Lower lobe of right lung (tissue), 2 donors: ENCODE data around the gene FSD1. TPM values are rescaled to one million over a fixed set of nuclear protein-coding genes. Genes with fewer than 3 reads are reported as not detected.
A peak's percentile ranks its signal among the peaks of the same experiment; 100 is the strongest.

ENCODE experiments used
- ATAC-seq, 2 donors: fragments of 200-7000 bp; cut with Tn5 transposase; one replicate each; pipeline ENCODE4 v1.9.1; 2020 to 2022; ENCODE audit warnings: mild to moderate bottlenecking in 2 of 2, moderate library complexity in 2 of 2
- DNase-seq: peaks from one replicate; pipeline ENCODE4 v3.0.0-alpha.2; 2020
- H3K27ac ChIP-seq: fragments of 200-600 bp; one replicate; pipeline ENCODE4 v1.8.0; 2022
- H3K27me3 ChIP-seq: fragments of 200-600 bp; one replicate; pipeline ENCODE4 v1.8.0; 2022; ENCODE audit warnings: low read depth
- H3K36me3 ChIP-seq: fragments of 200-600 bp; one replicate; pipeline ENCODE4 v1.8.0; 2022; ENCODE audit warnings: mild to moderate bottlenecking
- H3K4me1 ChIP-seq: fragments of 200-600 bp; one replicate; pipeline ENCODE4 v1.8.0; 2022
- H3K4me3 ChIP-seq: fragments of 200-600 bp; one replicate; pipeline ENCODE4 v1.8.0; 2022; ENCODE audit warnings: mild to moderate bottlenecking
- H3K9me3 ChIP-seq: fragments of 200-600 bp; one replicate; pipeline ENCODE4 v1.8.0; 2022
- intact Hi-C: fragments of 100-400 bp; cut with DNase I; formaldehyde crosslinking; loops from one replicate; pipeline ENCODE4 v1.11.0; 2022
- long read RNA-seq: library from polyadenylated mRNA; unstranded; transcript quantifications from one replicate; pipeline ENCODE4 v2.0.0, GENCODE V29; 2021
- total RNA-seq: library from RNA; stranded (reverse); fragmentation: NEBNext Ultra II Directional; extraction: Animal tissue kit (Norgen Biotek cat#: 25700); gene quantifications from one replicate; pipeline ENCODE4 v1.2.1, GENCODE V29; 2021
- TF ChIP-seq, protein P1 (sequence below): fragments of 200-600 bp; IDR thresholded peaks from one replicate; pipeline ENCODE4 v1.8.0; 2022; ENCODE audit warnings: antibody characterized with exemption, mild to moderate bottlenecking
- donor health status: DM: no; HTN: yes; CAD: no; lungs with severe emphysema.

FSD1 gene
- 0.62 TPM for total RNA-seq
- long read RNA-seq, partial matches to known transcripts = 1 of 5 reads
- long read RNA-seq, other reads (novel, unspliced or antisense) = 1 of 5 reads

DNA sequence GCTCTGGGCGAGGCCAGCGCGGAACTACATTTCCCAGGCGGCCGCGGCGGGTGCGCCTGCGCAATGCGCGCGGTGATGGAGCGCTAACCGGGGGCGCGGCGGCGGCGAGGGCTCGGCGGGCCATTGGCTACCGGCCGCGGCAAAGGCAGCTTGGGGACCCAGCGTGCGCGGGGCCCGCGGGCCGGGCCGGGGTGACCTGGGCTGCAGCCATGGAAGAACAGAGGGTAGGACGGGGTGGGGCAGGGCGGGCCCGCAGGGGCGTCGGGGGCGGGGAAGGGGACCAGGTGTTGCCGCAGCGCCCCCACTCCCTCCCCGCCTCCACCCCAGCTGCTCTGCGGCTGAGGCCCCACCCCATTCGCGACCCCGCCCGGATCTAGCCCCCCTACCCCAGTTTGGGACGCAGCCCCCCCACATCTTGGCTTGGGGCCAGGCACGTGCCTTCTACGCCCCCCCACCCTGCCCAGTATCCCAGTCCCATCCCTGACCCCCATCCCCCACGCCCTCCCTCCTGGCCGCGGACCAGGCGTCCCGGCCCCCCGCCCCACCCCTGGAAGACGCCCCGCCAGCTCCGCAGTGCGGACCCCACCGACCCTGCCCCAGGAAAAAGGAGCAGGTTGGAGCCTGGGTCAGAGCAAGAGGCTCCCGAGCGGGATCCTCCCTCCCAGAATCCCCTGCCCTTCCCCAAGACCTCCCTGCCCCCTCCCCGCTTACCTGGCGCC is at the start of gene FSD1:
TSS of gene FSD1 (plus strand) at position 61 of the 719 bp plus-strand sequence. CDS start at position 210, 149 bp downstream.
- Histone ChIP-seq H3K27ac (no peak within 1 kb of the TSS), H3K36me3 (no peaks in the 10 kb centered on the region), H3K27me3 (peaks cover 23% of the 10 kb centered on the region), H3K9me3 (no peaks in the 10 kb centered on the region), H3K4me1 (no peaks in the 10 kb centered on the region), H3K4me3 (no peak within 1 kb of the TSS)
- DNase-seq (no peak), ATAC-seq (no peak)
- intact Hi-C loops = no loop called here
- TF ChIP-seq, protein P1, sequence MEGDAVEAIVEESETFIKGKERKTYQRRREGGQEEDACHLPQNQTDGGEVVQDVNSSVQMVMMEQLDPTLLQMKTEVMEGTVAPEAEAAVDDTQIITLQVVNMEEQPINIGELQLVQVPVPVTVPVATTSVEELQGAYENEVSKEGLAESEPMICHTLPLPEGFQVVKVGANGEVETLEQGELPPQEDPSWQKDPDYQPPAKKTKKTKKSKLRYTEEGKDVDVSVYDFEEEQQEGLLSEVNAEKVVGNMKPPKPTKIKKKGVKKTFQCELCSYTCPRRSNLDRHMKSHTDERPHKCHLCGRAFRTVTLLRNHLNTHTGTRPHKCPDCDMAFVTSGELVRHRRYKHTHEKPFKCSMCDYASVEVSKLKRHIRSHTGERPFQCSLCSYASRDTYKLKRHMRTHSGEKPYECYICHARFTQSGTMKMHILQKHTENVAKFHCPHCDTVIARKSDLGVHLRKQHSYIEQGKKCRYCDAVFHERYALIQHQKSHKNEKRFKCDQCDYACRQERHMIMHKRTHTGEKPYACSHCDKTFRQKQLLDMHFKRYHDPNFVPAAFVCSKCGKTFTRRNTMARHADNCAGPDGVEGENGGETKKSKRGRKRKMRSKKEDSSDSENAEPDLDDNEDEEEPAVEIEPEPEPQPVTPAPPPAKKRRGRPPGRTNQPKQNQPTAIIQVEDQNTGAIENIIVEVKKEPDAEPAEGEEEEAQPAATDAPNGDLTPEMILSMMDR = no peak

DNA sequence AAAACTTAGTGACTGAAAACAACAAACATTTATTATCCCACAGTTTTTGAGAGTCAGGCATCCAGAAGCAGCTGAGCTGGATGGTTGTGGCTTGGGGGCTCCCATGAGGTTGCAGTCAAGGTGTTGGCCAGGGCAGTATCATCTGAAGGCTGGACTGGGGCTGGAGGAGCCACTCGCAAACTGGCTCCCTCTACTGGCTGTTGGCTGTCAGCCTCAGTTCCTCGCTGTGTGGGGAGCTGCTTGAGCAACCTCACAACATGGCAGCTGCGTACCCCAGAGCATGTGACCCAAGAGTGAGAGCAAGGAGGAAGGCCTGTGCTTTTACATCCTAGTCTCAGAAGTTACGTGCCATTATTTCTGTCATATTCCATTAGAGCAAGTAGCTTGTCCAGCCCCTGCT is 47.8 kb upstream of the FSD1 start:
- peaks cover 100% of the 10 kb centered on the region for H3K36me3 ChIP-seq
- ATAC-seq (no peak), DNase-seq (no peak)
- intact Hi-C loops = no loop called here
- TF ChIP-seq, protein P1 = no peak
- no peak overlapping the region for H3K27ac ChIP-seq
- H3K4me3 ChIP-seq = no peak overlapping the region
- H3K27me3 ChIP-seq = no peaks in the 10 kb centered on the region
- no peaks in the 10 kb centered on the region for H3K4me1 ChIP-seq
- peaks cover 6% of the 10 kb centered on the region for H3K9me3 ChIP-seq

DNA sequence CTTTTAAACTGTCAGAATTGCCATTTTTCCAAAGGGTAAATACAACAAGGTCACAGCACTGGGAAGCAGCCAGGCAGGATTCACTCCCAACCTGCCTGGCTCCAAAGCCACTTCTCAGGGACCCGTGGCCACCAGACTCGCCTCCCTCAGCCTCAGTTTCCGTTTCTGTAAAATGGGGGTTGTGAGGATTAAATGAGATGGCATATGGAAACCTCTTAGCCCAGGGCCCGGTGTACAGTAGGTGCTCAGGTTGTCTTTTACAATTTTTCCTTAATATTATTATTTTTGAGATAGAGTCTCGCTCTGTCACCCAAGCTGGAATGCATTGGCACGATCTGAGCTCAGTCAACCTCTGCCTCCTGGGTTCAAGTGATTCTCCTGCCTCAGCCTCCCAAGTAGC is 47.4 kb upstream of the FSD1 start:
- peaks cover 100% of the 10 kb centered on the region for H3K36me3 ChIP-seq
- DNase-seq (no peak), ATAC-seq (no peak)
- H3K27me3 ChIP-seq = no peaks in the 10 kb centered on the region
- no peak overlapping the region for H3K4me3 ChIP-seq
- TF ChIP-seq, protein P1 = no peak
- H3K4me1 ChIP-seq = no peaks in the 10 kb centered on the region
- no peak overlapping the region for H3K27ac ChIP-seq
- intact Hi-C loops = no loop called here
- H3K9me3 ChIP-seq = peaks cover 6% of the 10 kb centered on the region

DNA sequence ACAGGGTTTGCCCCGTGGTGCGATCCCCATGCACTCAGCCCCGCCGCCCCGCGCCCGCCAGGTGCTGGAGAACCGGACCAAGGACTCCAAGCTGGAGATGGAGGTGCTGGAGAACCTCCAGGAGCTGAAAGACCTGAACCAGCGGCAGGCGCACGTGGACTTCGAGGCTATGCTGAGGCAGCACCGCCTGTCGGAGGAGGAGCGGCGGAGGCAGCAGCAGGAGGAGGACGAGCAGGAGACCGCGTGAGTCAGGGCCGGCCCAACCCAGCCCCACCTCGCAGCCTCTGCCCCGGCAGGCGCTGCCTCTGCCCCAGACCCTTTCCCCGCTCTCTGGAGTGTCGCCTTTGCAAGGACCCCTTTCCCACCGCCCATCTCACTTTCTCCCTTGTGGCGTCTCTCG is 46.2 kb upstream of the FSD1 start:
- ATAC-seq = peak; percentile 18 to 27
- intact Hi-C loops = no loop called here
- no peaks in the 10 kb centered on the region for H3K27me3 ChIP-seq
- peaks cover 100% of the 10 kb centered on the region for H3K36me3 ChIP-seq
- no peak overlapping the region for H3K27ac ChIP-seq
- no peak overlapping the region for H3K4me3 ChIP-seq
- no peak for DNase-seq
- H3K4me1 ChIP-seq = no peaks in the 10 kb centered on the region
- TF ChIP-seq, protein P1 = no peak
- H3K9me3 ChIP-seq = peaks cover 6% of the 10 kb centered on the region

DNA sequence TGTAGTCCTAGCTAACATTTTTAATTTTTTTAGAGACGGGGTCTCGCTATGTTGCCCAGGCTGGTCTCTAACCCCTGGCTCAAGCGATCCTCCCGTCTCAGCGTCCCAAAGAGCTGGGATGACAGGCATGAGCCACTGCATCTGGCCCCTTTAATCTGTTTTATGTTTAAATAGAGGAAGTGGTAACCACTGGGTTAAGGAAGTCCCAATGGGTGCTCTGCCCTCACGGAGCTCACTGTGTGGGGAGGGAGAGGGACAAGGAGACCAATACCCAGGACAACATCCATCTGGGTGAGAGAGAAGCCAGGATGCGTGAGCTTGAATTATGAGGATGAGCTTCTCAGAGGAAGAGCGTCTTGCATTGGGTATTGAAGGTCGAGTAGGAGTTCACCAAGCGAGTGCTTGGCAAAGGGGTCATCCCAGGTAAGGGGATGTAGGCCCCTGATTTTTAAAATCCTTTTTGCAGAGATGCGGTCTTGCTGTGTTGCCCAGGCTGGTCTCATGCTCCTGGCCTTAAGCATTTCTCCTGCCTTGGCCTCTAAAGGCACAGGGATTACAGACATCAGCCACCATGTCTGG is 43.7 kb upstream of the FSD1 start:
- Histone ChIP-seq H3K27me3 (no peaks in the 10 kb centered on the region), H3K36me3 (peaks cover 97% of the 10 kb centered on the region), H3K27ac (no peak overlapping the region), H3K4me3 (no peak overlapping the region), H3K9me3 (peaks cover 6% of the 10 kb centered on the region), H3K4me1 (no peaks in the 10 kb centered on the region)
- DNase-seq = no peak
- TF ChIP-seq, protein P1 = no peak
- intact Hi-C loops = no loop called here
- peak in 1 of 2 donors; percentile 41 for ATAC-seq
